ENCODE data around the gene GOLT1A. TPM values are rescaled to one million over a fixed set of nuclear protein-coding genes. Genes with fewer than 3 reads are reported as not detected.

Gene GOLT1A
- total and polyA plus RNA-seq, 10 of the 15 experiments (the other 5 are each of a cell fraction or from before 2014, with no cell fraction given) = 0.09 to 0.46 TPM; not detected in 8

DNA sequence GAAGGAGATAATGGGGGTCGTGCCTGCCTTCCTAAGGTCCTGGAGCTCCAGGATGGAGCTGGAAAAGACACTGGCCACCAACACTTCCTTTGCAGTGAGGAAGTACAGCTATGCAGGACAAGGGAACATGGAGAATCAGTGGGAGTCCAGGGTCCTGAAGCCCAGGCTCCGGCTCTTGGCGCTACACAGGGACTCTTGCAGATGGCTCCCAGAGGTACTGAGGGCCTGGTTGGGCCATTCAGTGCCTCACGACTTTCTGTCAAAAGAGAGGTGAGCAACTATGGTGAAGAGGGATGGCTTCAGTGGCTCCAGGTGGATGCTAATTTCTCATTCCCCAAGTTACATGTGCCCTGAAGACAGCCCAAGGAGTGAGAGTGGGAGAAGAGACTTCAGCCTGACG, 60.1 kb downstream of the GOLT1A start (continued):
- TF ChIP-seq, protein P1, sequence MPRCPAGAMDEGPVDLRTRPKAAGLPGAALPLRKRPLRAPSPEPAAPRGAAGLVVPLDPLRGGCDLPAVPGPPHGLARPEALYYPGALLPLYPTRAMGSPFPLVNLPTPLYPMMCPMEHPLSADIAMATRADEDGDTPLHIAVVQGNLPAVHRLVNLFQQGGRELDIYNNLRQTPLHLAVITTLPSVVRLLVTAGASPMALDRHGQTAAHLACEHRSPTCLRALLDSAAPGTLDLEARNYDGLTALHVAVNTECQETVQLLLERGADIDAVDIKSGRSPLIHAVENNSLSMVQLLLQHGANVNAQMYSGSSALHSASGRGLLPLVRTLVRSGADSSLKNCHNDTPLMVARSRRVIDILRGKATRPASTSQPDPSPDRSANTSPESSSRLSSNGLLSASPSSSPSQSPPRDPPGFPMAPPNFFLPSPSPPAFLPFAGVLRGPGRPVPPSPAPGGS (IDR thresholded peaks at IDR 0.05; ENCODE audit: borderline replicate concordance, insufficient read depth, low read depth, low read length, poor library complexity, severe bottlenecking) = no peak
- no peak for TF ChIP-seq MXI1 (IDR thresholded peaks at IDR 0.05; ENCODE audit: low read depth, low read length)

DNA sequence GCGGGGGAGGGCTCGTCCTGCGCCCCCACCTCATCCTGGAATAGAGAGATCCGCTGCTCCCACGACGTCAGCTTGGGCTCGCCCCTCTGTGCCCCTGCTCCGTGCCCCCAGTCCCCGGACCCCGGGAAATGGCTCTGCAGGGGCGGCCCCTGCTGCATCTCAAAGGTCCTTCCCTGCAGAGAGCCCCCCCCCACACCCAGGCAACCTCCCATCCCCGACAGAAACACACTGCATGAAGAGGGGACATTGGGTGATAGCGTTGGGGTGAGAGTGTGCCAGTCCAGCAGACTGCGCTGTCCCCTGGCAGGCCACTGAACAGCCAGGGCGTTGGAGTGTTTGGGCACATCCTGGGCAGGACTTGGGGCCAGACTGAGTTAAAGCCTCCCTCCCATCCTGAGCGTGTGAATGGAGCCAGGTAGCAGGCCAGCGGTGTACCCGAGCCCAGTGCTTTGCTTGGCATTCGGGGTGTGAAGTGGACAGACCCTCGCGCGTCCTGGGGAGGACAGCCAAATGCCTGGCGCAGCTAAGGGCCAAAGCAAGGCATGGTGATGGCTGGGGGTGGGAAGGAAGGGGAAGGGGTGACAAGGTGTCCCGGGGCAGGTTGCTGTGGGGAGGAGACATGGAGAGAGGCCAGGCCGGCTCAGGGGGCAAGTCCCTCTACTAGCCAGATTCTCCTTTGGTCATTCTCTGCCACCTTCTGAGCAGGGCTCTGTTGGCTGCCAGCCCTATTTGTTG, 61.3 kb downstream of the GOLT1A start:
- DNase-seq (ENCODE audit: low read depth, low spot score) (no peak), ATAC-seq (no peak), FAIRE-seq (no peak)
- H3K27me3 ChIP-seq (replicated peaks in 1 of 2; ENCODE audit: control insufficient read depth in 2 of 2, insufficient read depth in 2 of 2, low read length in 1 of 2) = peaks cover 3 to 5% of the 10 kb centered on the region in 2 experiments; a peak in 3 of 4 replicates
- WGBS (ENCODE audit: insufficient coverage, insufficient replicate concordance, low lambda C conversion rate, missing lambda C conversion rate) = 56% methylated on average over 15 of the region's 25 CpGs
- H3K79me2 ChIP-seq (ENCODE audit: control insufficient read depth, insufficient read depth, low read length) = no peaks in the 10 kb centered on the region
- no TSS peak for BruUV-seq (replicated peaks)
- no peak overlapping the region for H3K4me2 ChIP-seq (ENCODE audit: control insufficient read depth, insufficient read depth)
- ChIA-PET POLR2A (no interaction called here), CTCF (interaction anchor here (0.5 to 1.3 kb wide), 2 partner anchors 12 to 246 kb away, joined by 3 read pairs; no protein-coding TSS in a partner anchor), SMC1A (ENCODE audit: uncharacterized antibody, unreplicated experiment) (no interaction called here), RAD21 (ENCODE audit: unreplicated experiment) (no interaction called here)
- no peak overlapping the region for H3K9ac ChIP-seq (ENCODE audit: control insufficient read depth, insufficient read depth, low read length)
- no peak overlapping the region for H3K27ac ChIP-seq (ENCODE audit: control insufficient read depth, insufficient read depth)
- H3K4me1 ChIP-seq (ENCODE audit: control insufficient read depth, insufficient read depth, low read length) = no peaks in the 10 kb centered on the region
- H4K20me1 ChIP-seq (ENCODE audit: control insufficient read depth, insufficient read depth) = no peaks in the 10 kb centered on the region
- H3K36me3 ChIP-seq (ENCODE audit: control insufficient read depth in 2 of 2, insufficient read depth in 2 of 2, low read length in 1 of 2) = no peaks in the 10 kb centered on the region
- H2AFZ ChIP-seq (ENCODE audit: control insufficient read depth, low read depth, low read length) = no peak overlapping the region
- no peak overlapping the region for H3K4me3 ChIP-seq
- intact Hi-C loops (cut with micrococcal nuclease; ENCODE audit: unreplicated experiment) = no loop called here
- in situ Hi-C loops (cut with MboI) = no loop called here
- no peaks in the 10 kb centered on the region for H3K9me3 ChIP-seq (replicated peaks; ENCODE audit: control insufficient read depth, insufficient read depth, low read length)
- TF ChIP-seq BCL11A (IDR thresholded peaks at IDR 0.05; ENCODE audit: low read depth, low read length) = no peak
- no peak for TF ChIP-seq STAT1 (conservative IDR thresholded peaks at IDR 0.05)
- no peak for TF ChIP-seq RCOR1 (conservative IDR thresholded peaks at IDR 0.05; ENCODE audit: low read depth, low read length)
- TF ChIP-seq POLR2A (IDR thresholded peaks at IDR 0.05; ENCODE audit: low read depth, low read length) = no peak; the same call in 1 of the 2 replicates
- TF ChIP-seq, protein P2, sequence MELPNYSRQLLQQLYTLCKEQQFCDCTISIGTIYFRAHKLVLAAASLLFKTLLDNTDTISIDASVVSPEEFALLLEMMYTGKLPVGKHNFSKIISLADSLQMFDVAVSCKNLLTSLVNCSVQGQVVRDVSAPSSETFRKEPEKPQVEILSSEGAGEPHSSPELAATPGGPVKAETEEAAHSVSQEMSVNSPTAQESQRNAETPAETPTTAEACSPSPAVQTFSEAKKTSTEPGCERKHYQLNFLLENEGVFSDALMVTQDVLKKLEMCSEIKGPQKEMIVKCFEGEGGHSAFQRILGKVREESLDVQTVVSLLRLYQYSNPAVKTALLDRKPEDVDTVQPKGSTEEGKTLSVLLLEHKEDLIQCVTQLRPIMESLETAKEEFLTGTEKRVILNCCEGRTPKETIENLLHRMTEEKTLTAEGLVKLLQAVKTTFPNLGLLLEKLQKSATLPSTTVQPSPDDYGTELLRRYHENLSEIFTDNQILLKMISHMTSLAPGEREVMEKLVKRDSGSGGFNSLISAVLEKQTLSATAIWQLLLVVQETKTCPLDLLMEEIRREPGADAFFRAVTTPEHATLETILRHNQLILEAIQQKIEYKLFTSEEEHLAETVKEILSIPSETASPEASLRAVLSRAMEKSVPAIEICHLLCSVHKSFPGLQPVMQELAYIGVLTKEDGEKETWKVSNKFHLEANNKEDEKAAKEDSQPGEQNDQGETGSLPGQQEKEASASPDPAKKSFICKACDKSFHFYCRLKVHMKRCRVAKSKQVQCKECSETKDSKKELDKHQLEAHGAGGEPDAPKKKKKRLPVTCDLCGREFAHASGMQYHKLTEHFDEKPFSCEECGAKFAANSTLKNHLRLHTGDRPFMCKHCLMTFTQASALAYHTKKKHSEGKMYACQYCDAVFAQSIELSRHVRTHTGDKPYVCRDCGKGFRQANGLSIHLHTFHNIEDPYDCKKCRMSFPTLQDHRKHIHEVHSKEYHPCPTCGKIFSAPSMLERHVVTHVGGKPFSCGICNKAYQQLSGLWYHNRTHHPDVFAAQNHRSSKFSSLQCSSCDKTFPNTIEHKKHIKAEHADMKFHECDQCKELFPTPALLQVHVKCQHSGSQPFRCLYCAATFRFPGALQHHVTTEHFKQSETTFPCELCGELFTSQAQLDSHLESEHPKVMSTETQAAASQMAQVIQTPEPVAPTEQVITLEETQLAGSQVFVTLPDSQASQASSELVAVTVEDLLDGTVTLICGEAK (IDR thresholded peaks at IDR 0.05; ENCODE audit: borderline replicate concordance) = no peak
- TF ChIP-seq, protein P3, sequence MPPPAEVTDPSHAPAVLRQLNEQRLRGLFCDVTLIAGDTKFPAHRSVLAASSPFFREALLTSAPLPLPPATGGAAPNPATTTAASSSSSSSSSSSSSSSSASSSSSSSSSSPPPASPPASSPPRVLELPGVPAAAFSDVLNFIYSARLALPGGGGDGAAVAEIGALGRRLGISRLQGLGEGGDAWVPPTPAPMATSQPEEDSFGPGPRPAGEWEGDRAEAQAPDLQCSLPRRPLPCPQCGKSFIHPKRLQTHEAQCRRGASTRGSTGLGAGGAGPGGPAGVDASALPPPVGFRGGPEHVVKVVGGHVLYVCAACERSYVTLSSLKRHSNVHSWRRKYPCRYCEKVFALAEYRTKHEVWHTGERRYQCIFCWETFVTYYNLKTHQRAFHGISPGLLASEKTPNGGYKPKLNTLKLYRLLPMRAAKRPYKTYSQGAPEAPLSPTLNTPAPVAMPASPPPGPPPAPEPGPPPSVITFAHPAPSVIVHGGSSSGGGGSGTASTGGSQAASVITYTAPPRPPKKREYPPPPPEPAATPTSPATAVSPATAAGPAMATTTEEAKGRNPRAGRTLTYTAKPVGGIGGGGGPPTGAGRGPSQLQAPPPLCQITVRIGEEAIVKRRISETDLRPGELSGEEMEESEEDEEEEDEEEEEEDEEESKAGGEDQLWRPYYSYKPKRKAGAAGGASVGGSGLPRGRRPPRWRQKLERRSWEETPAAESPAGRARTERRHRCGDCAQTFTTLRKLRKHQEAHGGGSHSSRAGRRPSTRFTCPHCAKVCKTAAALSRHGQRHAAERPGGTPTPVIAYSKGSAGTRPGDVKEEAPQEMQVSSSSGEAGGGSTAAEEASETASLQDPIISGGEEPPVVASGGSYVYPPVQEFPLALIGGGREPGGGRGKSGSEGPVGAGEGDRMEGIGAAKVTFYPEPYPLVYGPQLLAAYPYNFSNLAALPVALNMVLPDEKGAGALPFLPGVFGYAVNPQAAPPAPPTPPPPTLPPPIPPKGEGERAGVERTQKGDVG (CRISPR knock-in tag; IDR thresholded peaks at IDR 0.05) = no peak
- no peak for TF ChIP-seq ZBTB11 (CRISPR knock-in tag; IDR thresholded peaks at IDR 0.05)
